ENCODE measurements around the gene ESRRB. TPM values are rescaled to one million over a fixed set of nuclear protein-coding genes. Genes with fewer than 3 reads are reported as not detected.

Gene ESRRB
- total RNA-seq, 1 donor = under 0.01 TPM

DNA sequence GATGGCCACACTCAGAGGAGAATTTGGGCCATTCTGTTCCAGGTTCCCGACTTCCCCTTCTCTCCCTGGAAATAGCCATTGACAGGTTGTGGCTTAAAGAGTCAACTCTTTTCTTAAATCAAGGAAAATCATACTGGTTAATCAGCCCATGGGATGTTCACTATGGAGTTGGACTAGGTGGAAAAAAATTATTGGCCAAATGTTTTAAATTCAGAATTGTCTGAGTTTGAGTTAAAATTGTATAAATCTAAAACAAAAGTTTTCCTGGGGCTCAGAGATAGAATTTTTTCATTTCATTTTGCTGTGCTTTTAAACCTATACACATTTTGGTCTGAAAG is 6.5 kb downstream of the ESRRB start:
- no peaks in the 10 kb centered on the region for H4K20me1 ChIP-seq (ENCODE audit: insufficient read depth, low read length)
- TF ChIP-seq, protein P1, sequence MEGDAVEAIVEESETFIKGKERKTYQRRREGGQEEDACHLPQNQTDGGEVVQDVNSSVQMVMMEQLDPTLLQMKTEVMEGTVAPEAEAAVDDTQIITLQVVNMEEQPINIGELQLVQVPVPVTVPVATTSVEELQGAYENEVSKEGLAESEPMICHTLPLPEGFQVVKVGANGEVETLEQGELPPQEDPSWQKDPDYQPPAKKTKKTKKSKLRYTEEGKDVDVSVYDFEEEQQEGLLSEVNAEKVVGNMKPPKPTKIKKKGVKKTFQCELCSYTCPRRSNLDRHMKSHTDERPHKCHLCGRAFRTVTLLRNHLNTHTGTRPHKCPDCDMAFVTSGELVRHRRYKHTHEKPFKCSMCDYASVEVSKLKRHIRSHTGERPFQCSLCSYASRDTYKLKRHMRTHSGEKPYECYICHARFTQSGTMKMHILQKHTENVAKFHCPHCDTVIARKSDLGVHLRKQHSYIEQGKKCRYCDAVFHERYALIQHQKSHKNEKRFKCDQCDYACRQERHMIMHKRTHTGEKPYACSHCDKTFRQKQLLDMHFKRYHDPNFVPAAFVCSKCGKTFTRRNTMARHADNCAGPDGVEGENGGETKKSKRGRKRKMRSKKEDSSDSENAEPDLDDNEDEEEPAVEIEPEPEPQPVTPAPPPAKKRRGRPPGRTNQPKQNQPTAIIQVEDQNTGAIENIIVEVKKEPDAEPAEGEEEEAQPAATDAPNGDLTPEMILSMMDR (IDR thresholded peaks at IDR 0.05; ENCODE audit: extremely low read depth, low read depth, low read length) = no peak
- no peaks in the 10 kb centered on the region for H3K4me1 ChIP-seq (ENCODE audit: insufficient read depth, low read length)
- H3K27ac ChIP-seq (ENCODE audit: low read depth, low read length) = no peak overlapping the region
- H3K79me2 ChIP-seq (ENCODE audit: insufficient read depth, low read length) = no peaks in the 10 kb centered on the region
- H3K9me3 ChIP-seq (ENCODE audit: low read depth, low read length) = no peaks in the 10 kb centered on the region
- H3K4me2 ChIP-seq (ENCODE audit: insufficient read depth, low read length) = no peak overlapping the region
- DNase-seq (ENCODE audit: insufficient read length, low spot score, missing footprints) = no peak
- peaks cover 73% of the 10 kb centered on the region for H3K27me3 ChIP-seq (ENCODE audit: insufficient read depth, low read length)
- H3K36me3 ChIP-seq (ENCODE audit: insufficient read depth, low read length) = no peaks in the 10 kb centered on the region
- H2AFZ ChIP-seq (ENCODE audit: low read length) = no peak overlapping the region
- H3K4me3 ChIP-seq (ENCODE audit: insufficient read depth, low read length) = no peak overlapping the region

DNA sequence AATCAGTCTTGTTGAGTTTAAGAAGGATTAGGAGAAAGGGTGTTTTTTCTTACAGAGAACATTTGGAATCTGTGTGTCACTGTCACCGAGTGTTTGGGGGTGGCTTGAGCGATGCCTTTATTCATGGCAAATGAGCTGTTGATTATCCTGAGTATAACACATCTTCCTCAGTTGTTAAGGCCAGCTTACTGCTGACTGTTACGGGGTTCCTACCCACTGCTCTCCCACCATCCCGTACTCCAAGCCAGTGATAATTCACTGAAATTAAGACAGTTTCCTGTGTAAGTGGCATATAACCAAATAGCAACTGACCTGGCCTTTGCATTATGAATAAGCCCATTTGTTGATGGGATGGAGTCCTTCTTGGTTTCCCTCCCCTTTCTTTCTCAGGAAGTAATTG is 9.5 kb downstream of the ESRRB start:
- H3K27me3 ChIP-seq (ENCODE audit: insufficient read depth, low read length) = peaks cover 44% of the 10 kb centered on the region
- no peaks in the 10 kb centered on the region for H4K20me1 ChIP-seq (ENCODE audit: insufficient read depth, low read length)
- H3K4me3 ChIP-seq (ENCODE audit: insufficient read depth, low read length) = no peak overlapping the region
- H2AFZ ChIP-seq (ENCODE audit: low read length) = no peak overlapping the region
- TF ChIP-seq, protein P1 (IDR thresholded peaks at IDR 0.05; ENCODE audit: extremely low read depth, low read depth, low read length) = no peak
- H3K79me2 ChIP-seq (ENCODE audit: insufficient read depth, low read length) = no peaks in the 10 kb centered on the region
- no peak overlapping the region for H3K27ac ChIP-seq (ENCODE audit: low read depth, low read length)
- no peaks in the 10 kb centered on the region for H3K36me3 ChIP-seq (ENCODE audit: insufficient read depth, low read length)
- no peak for DNase-seq (ENCODE audit: insufficient read length, low spot score, missing footprints)
- no peaks in the 10 kb centered on the region for H3K4me1 ChIP-seq (ENCODE audit: insufficient read depth, low read length)
- H3K4me2 ChIP-seq (ENCODE audit: insufficient read depth, low read length) = no peak overlapping the region
- no peaks in the 10 kb centered on the region for H3K9me3 ChIP-seq (ENCODE audit: low read depth, low read length)

DNA sequence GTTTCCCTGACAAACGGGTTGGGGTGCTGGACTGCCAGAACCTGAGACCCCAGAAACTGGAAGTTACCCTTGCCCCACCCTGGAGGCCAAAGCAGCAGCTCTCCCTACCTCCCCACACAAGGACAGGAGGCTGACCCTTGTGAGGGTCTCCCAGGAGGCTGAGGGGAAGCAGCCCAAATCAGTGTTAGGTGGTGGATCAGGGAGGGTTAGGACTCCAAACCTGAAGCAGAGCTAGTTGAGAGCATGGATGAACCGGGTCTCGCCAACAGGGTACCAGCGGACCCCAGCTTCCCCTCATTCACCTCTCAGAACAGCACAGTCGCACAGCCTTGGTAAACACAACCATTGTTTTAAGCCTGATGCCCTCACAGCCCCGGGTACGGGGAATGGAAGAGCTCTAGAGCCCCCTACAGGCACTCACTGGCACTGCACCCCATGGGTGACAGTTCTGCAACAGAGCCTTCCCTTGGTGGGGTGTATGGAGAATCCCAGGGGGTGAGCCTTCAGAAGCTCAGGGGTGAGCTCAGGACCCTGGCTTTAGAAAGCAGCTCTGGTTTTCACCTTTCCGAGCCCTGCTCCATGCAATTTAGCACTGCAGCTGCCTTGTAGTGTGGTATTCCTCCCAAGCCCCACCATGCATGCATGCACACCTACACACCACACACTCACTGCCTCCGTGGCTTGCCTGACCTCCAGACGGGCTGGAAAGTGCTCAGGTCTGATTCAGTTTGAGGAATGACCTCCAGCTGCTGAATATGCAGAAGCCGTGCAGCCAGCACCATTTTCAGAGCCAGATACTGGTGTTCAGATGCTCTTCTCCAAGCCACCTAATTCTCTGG is 11.2 kb downstream of the ESRRB start:
- H3K4me2 ChIP-seq (ENCODE audit: insufficient read depth, low read length) = no peak overlapping the region
- TF ChIP-seq, protein P1 (IDR thresholded peaks at IDR 0.05; ENCODE audit: extremely low read depth, low read depth, low read length) = peak; percentile 99
- peak overlapping the region; percentile 41 for H2AFZ ChIP-seq (ENCODE audit: low read length)
- peak; percentile 95 for DNase-seq (ENCODE audit: insufficient read length, low spot score, missing footprints)
- H3K27me3 ChIP-seq (ENCODE audit: insufficient read depth, low read length) = peaks cover 28% of the 10 kb centered on the region
- no peak overlapping the region for H3K4me3 ChIP-seq (ENCODE audit: insufficient read depth, low read length)
- no peaks in the 10 kb centered on the region for H3K79me2 ChIP-seq (ENCODE audit: insufficient read depth, low read length)
- H3K9me3 ChIP-seq (ENCODE audit: low read depth, low read length) = no peaks in the 10 kb centered on the region
- H3K36me3 ChIP-seq (ENCODE audit: insufficient read depth, low read length) = no peaks in the 10 kb centered on the region
- H4K20me1 ChIP-seq (ENCODE audit: insufficient read depth, low read length) = no peaks in the 10 kb centered on the region
- no peak overlapping the region for H3K27ac ChIP-seq (ENCODE audit: low read depth, low read length)
- no peaks in the 10 kb centered on the region for H3K4me1 ChIP-seq (ENCODE audit: insufficient read depth, low read length)

DNA sequence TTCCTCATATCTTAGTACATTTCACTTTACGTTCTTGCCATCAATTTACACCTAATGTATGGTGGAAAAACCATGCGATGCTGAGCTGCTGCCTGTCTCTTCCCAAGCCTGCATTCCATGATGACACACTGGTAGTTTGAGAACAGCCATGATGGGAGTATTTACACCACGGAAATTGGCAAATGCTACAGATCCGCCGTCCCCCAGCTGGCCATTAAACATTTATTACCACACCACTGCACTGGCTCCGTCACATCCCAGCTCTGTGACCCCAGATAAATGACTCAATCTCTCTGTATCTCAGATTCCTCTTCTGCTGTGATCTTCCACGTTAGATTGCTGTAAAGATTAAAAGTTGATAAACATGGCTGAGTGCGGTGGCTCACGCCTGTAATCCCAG is 13.9 kb downstream of the ESRRB start:
- peaks cover 12% of the 10 kb centered on the region for H3K27me3 ChIP-seq (ENCODE audit: insufficient read depth, low read length)
- no peak for DNase-seq (ENCODE audit: insufficient read length, low spot score, missing footprints)
- H4K20me1 ChIP-seq (ENCODE audit: insufficient read depth, low read length) = no peaks in the 10 kb centered on the region
- H3K4me1 ChIP-seq (ENCODE audit: insufficient read depth, low read length) = no peaks in the 10 kb centered on the region
- H3K79me2 ChIP-seq (ENCODE audit: insufficient read depth, low read length) = no peaks in the 10 kb centered on the region
- H3K9me3 ChIP-seq (ENCODE audit: low read depth, low read length) = no peaks in the 10 kb centered on the region
- no peak overlapping the region for H3K4me3 ChIP-seq (ENCODE audit: insufficient read depth, low read length)
- H3K36me3 ChIP-seq (ENCODE audit: insufficient read depth, low read length) = no peaks in the 10 kb centered on the region
- H2AFZ ChIP-seq (ENCODE audit: low read length) = no peak overlapping the region
- TF ChIP-seq, protein P1 (IDR thresholded peaks at IDR 0.05; ENCODE audit: extremely low read depth, low read depth, low read length) = no peak
- no peak overlapping the region for H3K27ac ChIP-seq (ENCODE audit: low read depth, low read length)
- no peak overlapping the region for H3K4me2 ChIP-seq (ENCODE audit: insufficient read depth, low read length)
